HEK293T (cell line): ENCODE results near the gene MYO1A.

Experiments used
- FOXM1 ChIP-seq: fragments of 450-650 bp; IDR thresholded peaks from 2 replicates; pipeline ENCODE4 v1.6.1; 2017; ENCODE audit warnings: mild to moderate bottlenecking, borderline replicate concordance
- L3MBTL2 ChIP-seq: fragments of 450-650 bp; conservative IDR thresholded peaks from 2 replicates; pipeline ENCODE4 v1.6.1; 2016; ENCODE audit warnings: mild to moderate bottlenecking
- SP1 ChIP-seq: fragments of 450-650 bp; IDR thresholded peaks from 2 replicates; pipeline ENCODE4 v1.6.1; 2017
- TARDBP ChIP-seq: fragments of 450-650 bp; IDR thresholded peaks from 2 replicates; pipeline ENCODE4 v1.6.1; 2016
- ZNF384 ChIP-seq: fragments of 450-650 bp; IDR thresholded peaks from 2 replicates; pipeline ENCODE4 v1.6.1; 2016

DNA sequence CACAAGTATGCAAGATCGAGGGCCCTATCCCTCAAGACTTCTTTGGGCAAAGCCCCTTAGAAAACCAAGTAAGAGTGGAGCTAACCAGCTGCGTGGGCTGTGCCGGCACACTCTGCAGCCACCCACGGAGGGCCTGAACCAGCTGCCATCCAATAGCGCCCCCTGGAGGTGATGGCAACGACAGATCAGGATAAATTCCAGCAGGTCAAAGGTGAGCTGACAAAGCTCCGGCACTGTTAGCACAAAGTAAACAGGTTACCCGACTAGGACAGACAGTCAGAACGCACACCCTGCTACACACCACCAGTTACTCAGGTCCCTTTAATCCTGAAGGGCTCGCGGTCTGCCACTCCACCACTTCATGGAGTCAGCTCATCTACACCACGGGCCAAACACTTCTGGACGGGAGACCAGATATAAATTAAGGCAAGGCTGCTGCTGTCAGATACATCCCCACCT is 48.5 kb downstream of the MYO1A start:
- TF ChIP-seq TARDBP (no peak), ZNF384 (no peak), SP1 (no peak), L3MBTL2 (no peak), FOXM1 (no peak)
